ENCODE measurements around the gene PPM1E.
"Not testable (repeated sequence)": the region's sequence is repeated elsewhere in the genome, so short reads cannot be mapped to it uniquely, and the experiment has no call there.

PPM1E gene

DNA sequence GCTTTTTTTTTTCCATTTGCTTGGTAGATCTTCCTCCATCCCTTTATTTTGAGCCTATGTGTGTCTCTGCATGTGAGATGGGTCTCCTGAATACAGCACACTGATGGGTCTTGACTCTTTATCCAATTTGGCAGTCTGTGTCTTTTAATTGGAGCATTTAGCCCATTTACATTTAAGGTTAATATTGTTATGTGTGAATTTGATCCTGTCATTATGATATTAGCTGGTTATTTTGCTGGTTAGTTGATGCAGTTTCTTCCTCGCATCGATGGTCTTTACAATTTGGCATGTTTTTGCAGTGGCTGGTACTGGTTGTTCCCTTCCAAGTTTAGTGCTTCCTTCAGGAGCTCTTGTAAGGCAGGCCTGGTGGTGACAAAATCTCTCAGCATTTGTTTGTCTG lies 94.5 kb downstream of the PPM1E start:
- DNase-seq = not testable (repeated sequence)

- no peak for DNase-seq
These were observed 109.6 kb downstream of the PPM1E start for GRCh38 chr17:58865301-58865700.

GRCh38 chr17:58870747-58871146 lies 115.1 kb downstream of the PPM1E start:
- no peak for DNase-seq

DNA sequence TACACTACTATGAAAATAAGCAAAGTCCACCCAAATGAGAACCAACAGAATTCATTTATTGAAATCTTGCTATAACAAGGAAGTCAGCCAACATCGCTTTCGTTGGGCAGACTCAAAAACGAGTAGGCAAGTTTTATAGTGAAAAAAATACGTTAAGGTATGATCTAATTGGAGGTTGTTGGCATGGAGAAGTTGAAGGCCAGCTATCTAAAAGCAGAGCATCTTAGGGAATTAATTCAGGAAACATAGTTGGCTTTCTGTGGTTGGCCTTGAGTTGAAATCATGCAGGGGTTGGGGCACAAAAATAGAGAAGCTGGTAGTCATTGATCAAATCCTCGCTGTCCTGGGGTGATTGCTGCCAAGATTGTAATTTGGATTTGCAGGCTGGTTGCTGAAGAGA lies 118.3 kb downstream of the PPM1E start:
- DNase-seq = no peak

GRCh38 chr17:58875261-58875660 lies 119.6 kb downstream of the PPM1E start:
- no peak for DNase-seq

- DNase-seq = no peak
These were observed 128.5 kb downstream of the PPM1E start for GRCh38 chr17:58884161-58884560.

GRCh38 chr17:58886514-58886913 lies 130.9 kb downstream of the PPM1E start:
- no peak for DNase-seq

- no peak for DNase-seq
These were observed 134.3 kb downstream of the PPM1E start for GRCh38 chr17:58889928-58890327.

DNA sequence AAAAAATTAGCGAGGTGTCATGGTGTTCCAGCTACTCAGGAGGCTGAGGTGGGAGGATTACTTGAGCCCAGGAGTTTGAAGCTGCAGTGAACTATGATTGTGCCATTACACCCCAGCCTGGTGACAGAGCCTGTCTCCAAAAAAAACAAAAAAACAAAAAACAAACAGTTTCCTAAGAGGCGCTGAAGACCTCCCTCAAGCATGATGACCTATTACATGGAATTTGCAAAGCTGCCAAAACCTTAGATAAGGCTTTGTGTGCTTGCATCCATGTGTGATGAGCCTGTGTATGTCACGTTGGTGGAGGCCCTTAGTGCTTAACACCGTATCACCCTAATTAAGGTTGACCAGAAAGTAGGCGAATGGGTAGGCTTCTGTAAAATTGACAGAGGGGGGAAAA lies 143.5 kb downstream of the PPM1E start:
- no peak for DNase-seq

DNA sequence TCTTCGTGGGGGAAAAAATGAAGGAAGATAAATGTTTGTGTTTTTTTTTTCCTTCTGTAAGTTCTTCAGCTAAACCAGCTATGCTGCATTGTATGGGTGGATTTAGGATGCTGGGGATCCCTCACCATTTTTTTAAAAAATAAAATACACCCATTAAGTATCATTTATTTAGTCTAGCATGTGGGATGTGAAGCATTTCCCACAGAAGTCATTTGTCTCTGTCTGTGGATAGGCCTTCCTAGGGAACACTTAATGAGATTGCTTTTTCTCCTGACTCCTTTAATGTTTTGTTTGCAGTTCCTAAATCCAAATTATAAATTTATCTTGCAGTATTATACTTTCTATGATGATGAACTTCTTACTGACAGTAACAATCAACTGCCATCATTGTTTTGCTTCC lies 146.7 kb downstream of the PPM1E start:
- DNase-seq = no peak

DNA sequence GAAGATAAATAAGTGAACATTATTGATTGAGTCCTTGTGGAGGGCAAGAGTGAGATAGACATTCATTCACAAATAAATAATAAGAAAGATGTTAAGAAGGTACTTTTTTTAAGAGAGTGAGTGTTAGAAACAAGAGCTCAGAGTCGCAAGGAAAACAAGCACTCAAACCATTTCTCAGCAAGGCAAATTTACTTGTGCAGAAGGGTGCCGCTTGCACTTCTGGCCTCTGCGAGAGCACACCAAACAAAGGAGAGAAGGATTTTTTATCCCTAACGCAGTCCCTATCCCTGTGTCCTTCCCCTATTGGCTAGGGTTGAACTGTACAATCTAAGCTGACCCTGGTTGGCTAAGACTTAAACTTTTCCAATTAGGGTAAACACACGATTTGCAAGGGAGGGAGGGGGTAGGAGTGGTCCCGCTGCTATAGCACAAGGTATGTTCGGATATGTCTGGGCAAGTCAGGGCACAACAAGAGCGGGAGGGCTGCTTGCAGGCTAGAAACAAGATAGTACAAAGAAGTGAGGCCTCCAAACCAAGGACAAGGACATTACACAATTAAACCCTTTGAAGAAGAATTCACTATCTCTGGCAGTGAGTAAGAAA lies 156.2 kb downstream of the PPM1E start:
- DNase-seq = peak; percentile 74

- no peak for DNase-seq
These were observed 157.9 kb downstream of the PPM1E start for GRCh38 chr17:58913552-58913951.

DNA sequence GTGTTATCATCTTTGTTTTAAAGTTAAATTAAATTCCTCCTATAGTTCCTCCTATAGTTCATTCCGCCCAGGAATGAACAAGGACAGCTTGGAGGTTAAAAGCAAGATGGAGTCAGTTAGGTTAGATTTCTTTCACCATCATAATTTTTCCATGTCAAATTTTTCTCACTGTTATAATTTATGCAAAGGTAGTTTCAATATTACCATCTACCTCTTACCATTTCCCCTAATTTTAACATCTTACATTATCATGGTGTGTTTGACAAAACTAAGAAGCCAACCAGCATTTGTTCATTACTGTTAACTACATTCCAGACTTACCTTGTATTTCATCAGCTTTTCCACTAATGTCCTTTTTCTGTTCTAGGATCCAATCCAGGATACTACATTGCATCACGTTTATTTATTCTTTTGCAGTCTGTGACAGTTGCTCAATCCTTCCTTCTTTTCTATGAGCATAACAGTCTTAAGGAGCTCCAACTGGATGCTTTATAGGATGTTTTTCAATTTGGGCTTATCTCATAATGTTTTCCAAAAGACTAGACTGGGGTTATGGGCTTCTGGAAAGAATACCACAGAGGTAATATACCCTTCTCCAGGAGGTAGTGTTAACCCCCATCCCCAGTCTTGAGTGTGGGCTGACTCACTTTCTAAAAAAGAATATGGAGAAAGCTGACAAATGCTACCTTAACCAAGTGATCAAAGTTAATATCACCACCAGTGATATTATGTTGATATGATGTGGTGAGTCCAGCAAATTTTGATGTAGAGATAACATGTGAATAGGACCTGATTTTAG lies 158.5 kb downstream of the PPM1E start:
- no peak for DNase-seq

- no peak for DNase-seq
These were observed 161.6 kb downstream of the PPM1E start for GRCh38 chr17:58917228-58917627.

DNA sequence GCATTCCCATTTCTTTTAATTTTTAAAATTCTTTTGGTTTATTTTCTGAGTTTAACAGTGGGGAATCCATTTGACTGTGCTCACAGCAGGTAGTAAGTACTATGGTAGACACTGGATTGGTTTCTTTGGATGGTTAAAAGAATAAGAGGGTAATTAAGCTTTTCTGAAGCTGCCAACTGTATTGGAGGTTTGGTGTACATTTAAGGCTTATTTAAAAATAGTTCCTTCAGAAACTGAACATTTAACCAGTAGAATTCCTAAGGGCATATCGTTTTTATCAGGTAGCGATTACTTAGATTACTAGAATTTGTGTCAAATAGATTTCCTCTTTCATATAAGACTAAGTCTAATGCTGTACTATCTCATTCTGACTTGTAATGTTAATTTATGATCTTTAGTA lies 162.4 kb downstream of the PPM1E start:
- no peak for DNase-seq

DNA sequence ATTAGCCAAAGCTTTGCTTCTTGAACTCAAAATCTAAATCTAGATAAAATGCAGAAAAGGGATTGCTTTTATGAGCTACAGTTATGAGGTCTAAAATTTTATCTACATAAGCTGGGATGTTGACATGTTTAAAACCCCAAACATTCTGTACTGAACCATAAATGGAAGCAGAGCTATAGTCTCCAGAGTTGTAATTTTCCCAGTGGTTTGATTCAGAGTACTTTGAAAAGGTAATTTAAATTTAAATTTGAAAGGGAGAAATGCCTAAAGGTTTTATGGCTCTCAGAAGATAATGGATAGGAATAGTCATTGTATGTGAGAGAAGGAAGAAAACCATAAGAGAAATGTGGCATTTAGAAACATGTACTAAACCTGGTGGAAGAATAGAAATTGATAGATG lies 163.2 kb downstream of the PPM1E start:
- DNase-seq = no peak

DNA sequence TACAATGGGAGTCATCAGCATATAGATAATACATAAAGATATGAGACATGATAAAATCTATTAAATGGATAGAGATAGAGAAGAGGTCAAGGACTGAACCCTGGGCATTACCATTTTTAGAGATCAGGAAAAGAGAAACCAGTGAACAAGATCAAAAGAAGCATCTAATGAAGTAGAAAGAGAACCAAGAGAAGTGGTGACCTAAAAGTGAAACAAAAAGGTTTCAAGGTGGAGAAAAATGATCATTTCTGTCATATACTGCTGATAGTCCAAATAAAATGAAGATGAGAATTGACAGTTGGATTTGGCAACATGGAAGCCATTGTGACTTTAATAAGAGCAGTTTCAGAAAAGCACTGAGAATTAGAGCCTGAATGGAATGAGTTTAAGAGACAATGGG lies 165.1 kb downstream of the PPM1E start:
- no peak for DNase-seq

- DNase-seq = no peak
These were observed 177.3 kb downstream of the PPM1E start for GRCh38 chr17:58932956-58933355.

- no peak for DNase-seq
These were observed 180.6 kb downstream of the PPM1E start for GRCh38 chr17:58936295-58936694.

- no peak for DNase-seq
These were observed 188.5 kb downstream of the PPM1E start for GRCh38 chr17:58944166-58944565.

DNA sequence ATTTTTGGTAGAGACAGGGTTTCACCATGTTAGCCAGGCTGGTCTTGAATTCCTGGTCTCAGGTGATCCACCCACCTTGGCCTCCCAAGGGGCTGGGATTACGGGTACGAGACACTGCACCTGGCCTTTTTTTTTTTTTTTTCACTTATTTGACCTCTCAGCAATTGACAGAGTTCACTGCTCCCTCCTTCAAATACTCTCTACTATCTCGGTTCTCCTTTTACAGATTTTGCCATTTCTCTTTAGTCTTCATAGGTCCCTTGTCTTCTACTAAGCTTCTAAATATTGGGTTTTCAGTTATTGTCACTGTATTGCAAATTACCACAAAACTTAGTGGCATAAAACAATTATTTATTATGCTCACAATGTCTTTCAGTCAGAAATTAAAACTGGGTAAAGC lies 191.8 kb downstream of the PPM1E start:
- no peak for DNase-seq

DNA sequence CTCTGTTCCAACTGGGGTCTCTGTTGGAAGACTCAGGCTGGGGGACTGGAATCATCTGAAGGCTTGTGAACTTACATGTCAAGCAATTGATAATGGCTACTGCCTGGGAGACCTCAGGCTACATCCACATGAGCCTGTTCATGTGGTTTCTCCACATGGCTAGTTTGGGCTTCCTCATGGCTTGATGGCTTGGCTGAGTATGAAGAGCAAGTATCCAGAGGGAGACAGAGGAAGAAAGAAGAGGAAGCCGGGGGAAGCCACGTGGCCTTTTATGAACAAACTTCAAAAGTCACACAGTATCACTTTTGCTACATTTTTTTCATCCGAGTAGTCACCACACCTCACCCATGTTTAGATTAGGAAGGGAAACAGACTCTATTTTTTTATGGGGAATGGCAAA lies 192.2 kb downstream of the PPM1E start:
- DNase-seq = no peak

DNA sequence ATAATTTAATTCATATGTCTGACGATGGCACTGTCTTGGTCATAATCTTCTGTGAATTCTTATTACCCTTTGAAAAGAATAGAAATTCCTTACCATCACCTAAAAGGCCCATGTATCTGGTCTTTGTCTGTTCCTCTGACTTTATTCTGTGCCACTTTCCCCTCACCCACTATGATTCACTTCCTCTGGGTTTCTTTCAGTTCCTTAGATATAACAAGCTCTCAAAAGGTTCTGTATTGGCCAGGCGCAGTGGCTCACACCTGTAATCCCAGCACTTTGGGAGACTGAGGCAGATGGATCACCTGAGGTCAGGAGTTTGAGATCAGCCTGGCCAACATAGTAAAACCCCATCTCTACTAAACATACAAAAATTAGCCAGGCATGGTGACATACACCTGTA lies 198.7 kb downstream of the PPM1E start:
- not testable (repeated sequence) for DNase-seq

DNA sequence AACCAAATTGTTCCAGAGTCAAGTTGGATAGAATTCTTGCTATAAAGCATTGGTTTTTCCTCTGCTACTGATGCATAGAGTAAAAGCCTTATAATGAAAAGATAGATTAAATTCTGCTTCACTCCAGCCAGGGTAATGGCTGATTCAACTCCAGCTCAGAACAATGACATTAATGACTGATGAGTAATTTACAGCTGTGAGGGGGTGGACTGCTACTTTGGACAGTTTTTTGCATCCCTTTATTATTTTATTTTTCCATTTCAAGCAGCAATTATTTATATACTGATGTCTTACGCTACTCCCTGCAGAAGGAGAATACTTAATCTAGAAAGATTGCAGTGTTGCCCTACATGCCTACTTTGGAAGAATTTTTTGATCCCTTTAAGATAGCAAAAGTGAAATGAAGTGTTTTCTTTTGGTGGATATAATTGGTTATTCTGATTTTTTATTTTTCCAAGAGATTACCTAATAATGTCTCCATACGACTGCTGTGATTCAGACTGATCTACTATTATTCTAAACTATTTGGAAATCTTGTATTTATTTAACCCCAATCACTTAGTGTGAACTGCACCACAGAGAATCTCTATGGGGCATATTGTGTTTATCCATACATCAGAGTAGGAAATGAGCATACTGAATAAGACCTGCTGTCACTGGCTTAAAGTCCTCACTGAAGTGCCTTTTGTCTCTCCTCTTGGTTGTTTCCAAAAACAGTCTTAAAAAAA lies 201.5 kb downstream of the PPM1E start:
- DNase-seq = no peak

Data from islet precursor cell (in vitro differentiated cells).